K562 (cell line): Measurements from ENCODE around the gene CLTB. TPM values are rescaled to one million over a fixed set of nuclear protein-coding genes. Genes with fewer than 3 reads are reported as not detected.

Experiments
- ATF7 ChIP-seq: fragments of 450-650 bp; IDR thresholded peaks from 2 replicates; pipeline ENCODE4 v1.7.1; 2014; ENCODE audit warnings: mild to moderate bottlenecking, moderate library complexity
- BHLHE40 ChIP-seq: IDR thresholded peaks from 2 replicates; pipeline ENCODE4 v1.6.1; 2011; ENCODE audit warnings: low read length, improper control_type of control experiment
- CHCHD3 ChIP-seq: fragments of 250-450 bp; sonication (Bioruptor Pico); IDR thresholded peaks from 2 replicates; pipeline ENCODE4 v2.1.2; 2022; ENCODE audit warnings: mild to moderate bottlenecking
- ELF1 ChIP-seq: fragments of 200-800 bp; sonication (Bioruptor generic); IDR thresholded peaks from 2 replicates; pipeline ENCODE4 v1.6.1; 2016; ENCODE audit warnings: missing genetic modification characterization, missing compliant biosample characterization
- GABPB1 ChIP-seq: sonication (generic); formaldehyde crosslinking; IDR thresholded peaks from 2 replicates; pipeline ENCODE4 v1.8.0; 2022; ENCODE audit warnings: mild to moderate bottlenecking, missing genetic modification reagents
- GMEB1 ChIP-seq: fragments of 250-450 bp; sonication (Bioruptor Pico); IDR thresholded peaks from 2 replicates; pipeline ENCODE4 v1.4.0; 2020; ENCODE audit warnings: mild to moderate bottlenecking
- KLF13 ChIP-seq: fragments of 450-650 bp; IDR thresholded peaks from 2 replicates; pipeline ENCODE4 v1.6.1; 2016; ENCODE audit warnings: missing genetic modification characterization, low read depth, mild to moderate bottlenecking, missing compliant biosample characterization, moderate library complexity, borderline replicate concordance
- MAX ChIP-seq: sonication (generic); formaldehyde crosslinking; IDR thresholded peaks from 2 replicates; pipeline ENCODE4 v1.9.0; 2022; ENCODE audit warnings: mild to moderate bottlenecking, missing genetic modification reagents
- MCM7 ChIP-seq, 2 experiments: fragments of 450-650 bp; IDR thresholded peaks; 2 replicates each; pipeline ENCODE4 v1.6.1; 2016 to 2018
- MTA2 ChIP-seq: fragments of 450-650 bp; IDR thresholded peaks from 2 replicates; pipeline ENCODE4 v1.6.1; 2016; ENCODE audit warnings: low read depth
- PCBP2 ChIP-seq: fragments of 200-400 bp; formaldehyde crosslinking; IDR thresholded peaks from 2 replicates; pipeline ENCODE4 v1.6.1; 2018; ENCODE audit warnings: low read length, low read depth, mild to moderate bottlenecking, moderate library complexity; ENCODE audit not compliant: poor library complexity, severe bottlenecking
- RBM25 ChIP-seq: fragments of 200-400 bp; formaldehyde crosslinking; IDR thresholded peaks from 2 replicates; pipeline ENCODE4 v1.6.1; 2018; ENCODE audit warnings: low read length, low read depth, moderate library complexity; ENCODE audit not compliant: severe bottlenecking
- STAG1 ChIP-seq: sonication (generic); formaldehyde crosslinking; IDR thresholded peaks from 2 replicates; pipeline ENCODE4 v1.5.0; 2020; ENCODE audit warnings: missing genetic modification reagents, borderline replicate concordance
- STAT5B ChIP-seq: fragments of 250-450 bp; sonication (Bioruptor Pico); IDR thresholded peaks from 2 replicates; pipeline ENCODE4 v1.8.0; 2021; ENCODE audit warnings: mild to moderate bottlenecking, inconsistent platforms
- THRB ChIP-seq: fragments of 450-650 bp; formaldehyde crosslinking; conservative IDR thresholded peaks from 2 replicates; pipeline ENCODE4 v1.4.0; 2022; ENCODE audit warnings: mild to moderate bottlenecking, missing genetic modification characterization
- YBX1 ChIP-seq: fragments of 450-650 bp; IDR thresholded peaks from 2 replicates; pipeline ENCODE4 v1.7.1; 2016; ENCODE audit warnings: mild to moderate bottlenecking
- ZNF79 ChIP-seq: fragments of 250-450 bp; sonication (Bioruptor Pico); IDR thresholded peaks from 2 replicates; pipeline ENCODE4 v1.4.0; 2020; ENCODE audit warnings: low read depth, mild to moderate bottlenecking, moderate library complexity
- polyA plus RNA-seq, 8 experiments: library from polyadenylated mRNA; depleted of rRNA in 4 of 8; stranded (reverse) in 5 of 8; unstranded in 3 of 8; fragments of >200 nt; fragmentation: Nextera tagmentation in 2 of 8; fragmentation: Illumina TruSeq in 1 of 8; extraction: Ambion mirVana in 2 of 8; extraction: Trizol in 1 of 8; gene quantifications; 2 replicates each; pipeline versions ENCODE4 v1.2.1 to v1.2.3, GENCODE V29; 2011 to 2014; ENCODE audit warnings: inconsistent platforms in 1 of 8, missing spikeins in 1 of 8
- total RNA-seq, 7 experiments: library from RNA; depleted of rRNA in 6 of 7; stranded (reverse); fragments of >200 nt in 6 of 7; fragmentation: Illumina TruSeq in 2 of 7; extraction: Trizol in 2 of 7; gene quantifications; 2 replicates each; pipeline versions ENCODE4 v1.2.1 to v1.2.3, GENCODE V29; 2011 to 2021; ENCODE audit warnings: low replicate concordance in 1 of 7
- TF ChIP-seq, protein P1 (sequence below): fragments of 250-450 bp; sonication (Bioruptor Pico); IDR thresholded peaks from 2 replicates; pipeline ENCODE4 v1.9.0; 2021; ENCODE audit warnings: mild to moderate bottlenecking, inconsistent platforms

The CLTB gene
- total and polyA plus RNA-seq, 9 of the 15 experiments (the other 6 are each of a cell fraction or from before 2014, with no cell fraction given) = 1.8 to 117 (median 39.0) TPM

GRCh38 chr5:176415952-176416924, at the start of gene CLTB (continued):
- TF ChIP-seq, protein P1, sequence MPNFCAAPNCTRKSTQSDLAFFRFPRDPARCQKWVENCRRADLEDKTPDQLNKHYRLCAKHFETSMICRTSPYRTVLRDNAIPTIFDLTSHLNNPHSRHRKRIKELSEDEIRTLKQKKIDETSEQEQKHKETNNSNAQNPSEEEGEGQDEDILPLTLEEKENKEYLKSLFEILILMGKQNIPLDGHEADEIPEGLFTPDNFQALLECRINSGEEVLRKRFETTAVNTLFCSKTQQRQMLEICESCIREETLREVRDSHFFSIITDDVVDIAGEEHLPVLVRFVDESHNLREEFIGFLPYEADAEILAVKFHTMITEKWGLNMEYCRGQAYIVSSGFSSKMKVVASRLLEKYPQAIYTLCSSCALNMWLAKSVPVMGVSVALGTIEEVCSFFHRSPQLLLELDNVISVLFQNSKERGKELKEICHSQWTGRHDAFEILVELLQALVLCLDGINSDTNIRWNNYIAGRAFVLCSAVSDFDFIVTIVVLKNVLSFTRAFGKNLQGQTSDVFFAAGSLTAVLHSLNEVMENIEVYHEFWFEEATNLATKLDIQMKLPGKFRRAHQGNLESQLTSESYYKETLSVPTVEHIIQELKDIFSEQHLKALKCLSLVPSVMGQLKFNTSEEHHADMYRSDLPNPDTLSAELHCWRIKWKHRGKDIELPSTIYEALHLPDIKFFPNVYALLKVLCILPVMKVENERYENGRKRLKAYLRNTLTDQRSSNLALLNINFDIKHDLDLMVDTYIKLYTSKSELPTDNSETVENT (CRISPR knock-in tag) = peak; percentile 54; the same call in 1 of the 2 replicates
- TF ChIP-seq RBM25 (peak; percentile 68), YBX1 (no peak), MCM7 (IDR thresholded peaks at IDR 0.05) (no peak), GMEB1 (CRISPR knock-in tag) (peak; percentile 58), PCBP2 (no peak), ELF1 (peak; percentile 34; the same call in 1 of the 2 replicates), ZNF79 (CRISPR knock-in tag) (no peak), ATF7 (peak; percentile 99), STAG1 (CRISPR knock-in tag) (peak; percentile 69), THRB (CRISPR knock-in tag) (no peak), MTA2 (no peak), KLF13 (tag) (peak; percentile 77; the same call in 1 of the 2 replicates), CHCHD3 (CRISPR knock-in tag) (no peak), STAT5B (CRISPR knock-in tag) (no peak), MAX (peak; percentile 71), BHLHE40 (no peak), GABPB1 (CRISPR knock-in tag) (peak; percentile 18; the same call in 1 of the 2 replicates)
